HG03442 (cell line): ENCODE measurements around the gene SNAP47.
A peak's percentile ranks its signal among the peaks of the same experiment; 100 is the strongest.

ENCODE experiments used
- ATAC-seq: cut with Tn5 transposase; IDR thresholded peaks from one replicate; pipeline ENCODE4 v1.9.1; 2021; ENCODE audit warnings: mild to moderate bottlenecking, moderate library complexity; ENCODE audit not compliant: unreplicated experiment

Gene SNAP47

GRCh38 chr1:227731696-227732585 lies 3.3 kb upstream of the SNAP47 start:
- ATAC-seq, result no peak

GRCh38 chr1:227732586-227733308 lies 2.5 kb upstream of the SNAP47 start:
- no peak for ATAC-seq

- ATAC-seq, result no peak
These were observed 1.9 kb upstream of the SNAP47 start for GRCh38 chr1:227733309-227733705.

- no peak for ATAC-seq
These were observed 1.3 kb upstream of the SNAP47 start for GRCh38 chr1:227733751-227734545.

GRCh38 chr1:227734546-227734855 lies 734 bp upstream of the SNAP47 start:
- peak; percentile 3 for ATAC-seq

GRCh38 chr1:227735539-227736285 lies 477 bp downstream of the SNAP47 start:
- ATAC-seq, result no peak

- no peak for ATAC-seq
These were observed 1.7 kb downstream of the SNAP47 start for GRCh38 chr1:227736814-227737432.

GRCh38 chr1:227738820-227739219 lies 3.6 kb downstream of the SNAP47 start:
- ATAC-seq, result no peak

- ATAC-seq, result no peak
These were observed 4.4 kb downstream of the SNAP47 start for GRCh38 chr1:227739636-227740035.

- ATAC-seq, result no peak
These were observed 5.2 kb downstream of the SNAP47 start for GRCh38 chr1:227740401-227740960.

GRCh38 chr1:227741166-227741870 lies 6.1 kb downstream of the SNAP47 start:
- ATAC-seq, result no peak

GRCh38 chr1:227742738-227743715 lies 7.8 kb downstream of the SNAP47 start:
- no peak for ATAC-seq

- ATAC-seq, result no peak
These were observed 9.4 kb downstream of the SNAP47 start for GRCh38 chr1:227744668-227745067.

GRCh38 chr1:227745568-227746265 lies 10.5 kb downstream of the SNAP47 start:
- ATAC-seq, result no peak

GRCh38 chr1:227746676-227747075 lies 11.4 kb downstream of the SNAP47 start:
- no peak for ATAC-seq

- ATAC-seq, result no peak
These were observed 12.1 kb downstream of the SNAP47 start for GRCh38 chr1:227747382-227747781.

- no peak for ATAC-seq
These were observed 12.8 kb downstream of the SNAP47 start for GRCh38 chr1:227747948-227748495.
